H9 (cell line): ENCODE data around the gene JKAMP. TPM values are rescaled to one million over a fixed set of nuclear protein-coding genes. Genes with fewer than 3 reads are reported as not detected.

Experiments used
- DNase-seq: peaks from one replicate; pipeline ENCODE4 v3.0.0-alpha.2; 2017
- H2AFZ ChIP-seq: one replicate; pipeline ENCODE4 v1.6.1; 2013; ENCODE audit warnings: mild to moderate bottlenecking, low read length, control low read depth, moderate library complexity
- H2AK5ac ChIP-seq: 2 replicates; pipeline ENCODE4 v1.6.1; 2013; ENCODE audit warnings: low read length, control low read depth, mixed read lengths; ENCODE audit not compliant: insufficient read length
- H2BK120ac ChIP-seq: one replicate; pipeline ENCODE4 v1.6.1; 2013; ENCODE audit warnings: low read depth, mild to moderate bottlenecking, low read length, control low read depth, inconsistent platforms; ENCODE audit not compliant: poor library complexity, severe bottlenecking
- H2BK12ac ChIP-seq: 2 replicates; pipeline ENCODE4 v1.6.1; 2013; ENCODE audit warnings: low read length, control low read depth, mixed read lengths, low read depth; ENCODE audit not compliant: insufficient read length
- H2BK15ac ChIP-seq: 2 replicates; pipeline ENCODE4 v1.6.1; 2013; ENCODE audit warnings: low read depth, low read length, control low read depth
- H2BK20ac ChIP-seq: one replicate; pipeline ENCODE4 v1.6.1; 2013; ENCODE audit warnings: low read depth, mild to moderate bottlenecking, low read length, control low read depth, inconsistent platforms; ENCODE audit not compliant: poor library complexity, severe bottlenecking
- H2BK5ac ChIP-seq: 2 replicates; pipeline ENCODE4 v1.6.1; 2013; ENCODE audit warnings: low read length, control low read depth, mixed read lengths; ENCODE audit not compliant: insufficient read length
- H3K14ac ChIP-seq: 2 replicates; pipeline ENCODE4 v1.6.1; 2013; ENCODE audit warnings: low read length, control low read depth; ENCODE audit not compliant: insufficient read depth
- H3K18ac ChIP-seq: 2 replicates; pipeline ENCODE4 v1.6.1; 2013; ENCODE audit warnings: low read depth, mild to moderate bottlenecking, mixed read lengths, low read length, control low read depth; ENCODE audit not compliant: insufficient read length
- H3K23ac ChIP-seq: 2 replicates; pipeline ENCODE4 v1.6.1; 2013; ENCODE audit warnings: low read length, control low read depth, mixed read lengths, low read depth; ENCODE audit not compliant: insufficient read length
- H3K23me2 ChIP-seq: 2 replicates; pipeline ENCODE4 v1.6.1; 2013; ENCODE audit warnings: low read depth, mild to moderate bottlenecking, mixed read lengths, low read length, control low read depth; ENCODE audit not compliant: insufficient read length, poor library complexity, severe bottlenecking
- H3K27ac ChIP-seq: 2 replicates; pipeline ENCODE4 v1.5.1; 2013; ENCODE audit warnings: low read length, control low read depth, mixed read lengths, low read depth; ENCODE audit not compliant: insufficient read length
- H3K27me3 ChIP-seq: 2 replicates; pipeline ENCODE4 v1.6.1; 2013; ENCODE audit warnings: low read length, control low read depth, inconsistent platforms; ENCODE audit not compliant: insufficient read depth
- H3K4ac ChIP-seq: 2 replicates; pipeline ENCODE4 v1.6.1; 2013; ENCODE audit warnings: low read depth, mild to moderate bottlenecking, control low read depth, inconsistent platforms, low read length, moderate library complexity
- H3K4me1 ChIP-seq: 2 replicates; pipeline ENCODE4 v1.6.1; 2013; ENCODE audit warnings: low read length, control low read depth, inconsistent platforms; ENCODE audit not compliant: insufficient read depth
- H3K4me2 ChIP-seq: 2 replicates; pipeline ENCODE4 v1.6.1; 2013; ENCODE audit warnings: low read length, control low read depth, mixed read lengths; ENCODE audit not compliant: insufficient read length, insufficient read depth
- H3K56ac ChIP-seq: 2 replicates; pipeline ENCODE4 v1.6.1; 2013; ENCODE audit warnings: low read depth, mild to moderate bottlenecking, mixed read lengths, low read length, control low read depth; ENCODE audit not compliant: insufficient read length
- H3K79me1 ChIP-seq: 2 replicates; pipeline ENCODE4 v1.6.1; 2013; ENCODE audit warnings: low read depth, mild to moderate bottlenecking, moderate library complexity, low read length, control low read depth, inconsistent platforms; ENCODE audit not compliant: insufficient read depth, poor library complexity, severe bottlenecking
- H3K79me2 ChIP-seq: 2 replicates; pipeline ENCODE4 v1.6.1; 2013; ENCODE audit warnings: low read length, control low read depth, inconsistent platforms; ENCODE audit not compliant: insufficient read depth
- H3K9ac ChIP-seq: 2 replicates; pipeline ENCODE4 v1.6.1; 2013; ENCODE audit warnings: low read length, control low read depth, mixed read lengths; ENCODE audit not compliant: insufficient read length; ENCODE audit errors: extremely low read depth
- H3K9me3 ChIP-seq: one replicate; pipeline ENCODE4 v1.6.1; 2013; ENCODE audit warnings: low read depth, low read length, inconsistent platforms; ENCODE audit not compliant: control insufficient read depth
- H3T11ph ChIP-seq: one replicate; pipeline ENCODE4 v1.6.1; 2013; ENCODE audit warnings: mild to moderate bottlenecking, low read length, control low read depth, inconsistent platforms
- H4K20me1 ChIP-seq: one replicate; pipeline ENCODE4 v1.6.1; 2013; ENCODE audit not compliant: control insufficient read depth, insufficient read length, insufficient read depth
- H4K5ac ChIP-seq: 2 replicates; pipeline ENCODE4 v1.6.1; 2013; ENCODE audit warnings: low read depth, mild to moderate bottlenecking, mixed read lengths, low read length, control low read depth; ENCODE audit not compliant: insufficient read length
- H4K8ac ChIP-seq: replicated peaks from 2 replicates; pipeline ENCODE4 v1.6.1; 2013; ENCODE audit warnings: low read length, control low read depth, mixed read lengths, low read depth; ENCODE audit not compliant: insufficient read length
- H4K91ac ChIP-seq: 2 replicates; pipeline ENCODE4 v1.6.1; 2013; ENCODE audit warnings: low read depth, mild to moderate bottlenecking, moderate library complexity, mixed read lengths, low read length, control low read depth; ENCODE audit not compliant: insufficient read length
- H3K27ac Mint-ChIP-seq, 3 experiments: 2 replicates in 2 of 3; 3 replicates in 1 of 3; pipeline ENCODE4 v1.8.0; 2020 to 2021; ENCODE audit warnings: mixed read lengths in 3 of 3, mild to moderate bottlenecking in 1 of 3, moderate library complexity in 1 of 3
- H3K27me3 Mint-ChIP-seq: 2 replicates; pipeline ENCODE4 v1.8.0; 2021; ENCODE audit warnings: low read depth, mild to moderate bottlenecking, moderate library complexity, mixed read lengths
- H3K36me3 Mint-ChIP-seq, 3 experiments: 2 replicates in 2 of 3; 3 replicates in 1 of 3; pipeline ENCODE4 v1.8.0; 2020 to 2021; ENCODE audit warnings: low read depth in 3 of 3, mixed read lengths in 3 of 3; ENCODE audit not compliant: insufficient read depth in 1 of 3
- H3K4me1 Mint-ChIP-seq, 2 experiments: 2 replicates each; pipeline ENCODE4 v1.8.0; 2020; ENCODE audit warnings: mixed read lengths in 2 of 2
- H3K4me3 Mint-ChIP-seq, 2 experiments: 2 replicates in 1 of 2; 3 replicates in 1 of 2; pipeline ENCODE4 v1.8.0; 2020 to 2021; ENCODE audit warnings: mild to moderate bottlenecking in 2 of 2, mixed read lengths in 2 of 2, moderate library complexity in 1 of 2
- H3K9me3 Mint-ChIP-seq, 2 experiments: 2 replicates in 1 of 2; 3 replicates in 1 of 2; pipeline ENCODE4 v1.8.0; 2020; ENCODE audit warnings: mild to moderate bottlenecking in 2 of 2, mixed read lengths in 2 of 2, moderate library complexity in 1 of 2
- CTCF ChIP-seq: fragments of 200-600 bp; sonication (generic); conservative IDR thresholded peaks from 3 replicates; pipeline ENCODE4 v1.8.0; 2021; ENCODE audit warnings: antibody characterized with exemption, mild to moderate bottlenecking
- WGBS: extraction: QIAGEN DNeasy Blood & Tissue Kit; methylation state at CpG from one replicate; pipeline ENCODE4 v1.1.7; 2013; ENCODE audit warnings: missing lambda C conversion rate, low lambda C conversion rate, mixed read lengths; ENCODE audit not compliant: insufficient read length; ENCODE audit errors: extremely low coverage; 5-methylcytosine and 5-hydroxymethylcytosine counted together
- long read RNA-seq: library from polyadenylated mRNA; unstranded; transcript quantifications from one replicate; pipeline ENCODE4 v2.0.0, GENCODE V29; 2020
- total RNA-seq: library from RNA; stranded (reverse); gene quantifications from 2 replicates; pipeline ENCODE4 v1.2.1, GENCODE V29; 2021

The JKAMP gene
- 32.5 and 33.8 TPM in 2 replicates for total RNA-seq
- long read RNA-seq, transcript JKAMP-207 (7 exons, 2,137 nt), result minor isoform, 12 of 382 reads
- long read RNA-seq, transcript JKAMP-201 (7 exons, 1,726 nt), result major isoform, 236 of 382 reads
- long read RNA-seq, transcript JKAMP-203 (7 exons, 1,636 nt), result minor isoform, 79 of 382 reads
- long read RNA-seq, transcript JKAMP-214 (6 exons, 2,302 nt), result minor isoform, 10 of 382 reads
- long read RNA-seq, partial matches to known transcripts, result 5 of 382 reads
- long read RNA-seq, other reads (novel, unspliced or antisense), result 25 of 382 reads

GRCh38 chr14:59483819-59484638, at the start of gene JKAMP, which contains the start of gene L3HYPDH:
Gene JKAMP, plus strand, starts transcription at chr14:59484517. Its CDS starts 73 bp downstream, at chr14:59484590.
Gene L3HYPDH, minus strand, starts transcription at chr14:59484408. Its CDS starts 92 bp downstream, at chr14:59484316.
- Histone ChIP-seq H2BK5ac (no peak within 1 kb of the TSS), H3K4ac (no peak within 1 kb of the TSS), H3K14ac (peak within 1 kb of the TSS; percentile 88), H3K23ac (no peak within 1 kb of the TSS), H2BK20ac (no peak within 1 kb of the TSS), H3T11ph (no peak within 1 kb of the TSS), H2BK120ac (no peak within 1 kb of the TSS), H3K18ac (peak within 1 kb of the TSS; percentile 79), H4K5ac (no peak within 1 kb of the TSS), H3K4me2 (peak within 1 kb of the TSS; percentile 88), H2BK12ac (no peak within 1 kb of the TSS), H4K20me1 (no peaks in the 10 kb centered on the region), H2AK5ac (no peak within 1 kb of the TSS), H3K56ac (no peak within 1 kb of the TSS), H4K8ac (no peak within 1 kb of the TSS), H2AFZ (peak within 1 kb of the TSS; percentile 95), H3K23me2 (peaks cover 4% of the 10 kb centered on the region), H3K27ac (peak within 1 kb of the TSS; percentile 65), H4K91ac (no peak within 1 kb of the TSS), H3K4me1 (no peaks in the 10 kb centered on the region), H2BK15ac (no peak within 1 kb of the TSS), H3K9ac (peak within 1 kb of the TSS; percentile 91), H3K79me2 (peaks cover 2% of the 10 kb centered on the region; the same call in 1 of the 2 replicates), H3K9me3 (no peaks in the 10 kb centered on the region), H3K27me3 (no peaks in the 10 kb centered on the region; the same call in 1 of the 2 replicates), H3K79me1 (no peaks in the 10 kb centered on the region)
- Mint-ChIP-seq H3K4me1 (peaks cover 18 to 20% of the 10 kb centered on the region in 2 experiments), H3K4me3 (peak within 1 kb of the TSS; percentile 83 to 97), H3K36me3 (peaks cover 9 to 17% (median 15%) of the 10 kb centered on the region in 3 experiments; a peak in 6 of 7 replicates), H3K27ac (peak within 1 kb of the TSS; percentile 94 to 98 (median 97)), H3K9me3 (no peaks in the 10 kb centered on the region), H3K27me3 (no peaks in the 10 kb centered on the region)
- peak; percentile 62 for TF ChIP-seq CTCF
- DNase-seq, result peak; percentile 97
- no CpG with 5 or more reads among the region's 92 CpGs for WGBS
